BLaER1 treated with 17β-estradiol and CSF1 and Interleukin-3, amounts not matched to agents 10 nM and 100 nM (cell line): ENCODE measurements around the gene MRPL58.
A peak's percentile ranks its signal among the peaks of the same experiment; 100 is the strongest.
"Not testable (repeated sequence)": the region's sequence is repeated elsewhere in the genome, so short reads cannot be mapped to it uniquely, and the experiment has no call there.

Experiments used
- H3K27ac ChIP-seq, 11 experiments: shearing (Covaris generic); formaldehyde crosslinking; 2 replicates each; pipeline ENCODE4 v1.8.1; 2022
- H3K27me3 ChIP-seq, 11 experiments: shearing (Covaris generic); formaldehyde crosslinking; 2 replicates each; pipeline ENCODE4 v1.8.1; 2022
- H3K36me3 ChIP-seq, 11 experiments: shearing (Covaris generic); formaldehyde crosslinking; 2 replicates each; pipeline ENCODE4 v1.8.1; 2022
- H3K4me1 ChIP-seq, 10 experiments: shearing (Covaris generic); formaldehyde crosslinking; 2 replicates each; pipeline ENCODE4 v1.8.1; 2022
- H3K4me2 ChIP-seq, 11 experiments: shearing (Covaris generic); formaldehyde crosslinking; 2 replicates each; pipeline ENCODE4 v1.8.1; 2022
- H3K4me3 ChIP-seq, 10 experiments: shearing (Covaris generic); formaldehyde crosslinking; 2 replicates each; pipeline ENCODE4 v1.8.1; 2022
- H3K9ac ChIP-seq, 11 experiments: shearing (Covaris generic); formaldehyde crosslinking; 2 replicates each; pipeline ENCODE4 v1.8.1; 2022
- H3K9me3 ChIP-seq, 11 experiments: shearing (Covaris generic); formaldehyde crosslinking; replicated peaks in 1 of 11; 2 replicates each; pipeline ENCODE4 v1.8.1; 2022
- H4K20me1 ChIP-seq, 11 experiments: shearing (Covaris generic); formaldehyde crosslinking; 2 replicates each; pipeline ENCODE4 v1.8.1; 2022
- Cebpa-rat ChIP-seq, 11 experiments: shearing (Covaris generic); IDR thresholded peaks; 2 replicates each; pipeline ENCODE4 v1.8.1; 2022

The MRPL58 gene

GRCh38 chr17:75019710-75020109, 7.2 kb downstream of the MRPL58 start:
- no peak overlapping the region for H3K4me3 ChIP-seq
- peaks cover 7 to 29% (median 21%) of the 10 kb centered on the region in 11 experiments for H3K9me3 ChIP-seq
- H3K36me3 ChIP-seq, result peaks cover 44 to 94% (median 75%) of the 10 kb centered on the region in 11 experiments
- H3K27me3 ChIP-seq, result no peaks in the 10 kb centered on the region
- no peak overlapping the region for H3K4me2 ChIP-seq
- H3K4me1 ChIP-seq, result peaks cover under 1 to 12% (median 7%) of the 10 kb centered on the region in 10 experiments; a peak in 19 of 20 replicates
- no peak overlapping the region for H3K9ac ChIP-seq
- TF ChIP-seq Cebpa-rat (IDR thresholded peaks at IDR 0.05), result no peak
- peaks cover 0 to 11% (median 0%) of the 10 kb centered on the region in 11 experiments; a peak in 6 of 22 replicates for H4K20me1 ChIP-seq
- H3K27ac ChIP-seq, result no peak overlapping the region

DNA sequence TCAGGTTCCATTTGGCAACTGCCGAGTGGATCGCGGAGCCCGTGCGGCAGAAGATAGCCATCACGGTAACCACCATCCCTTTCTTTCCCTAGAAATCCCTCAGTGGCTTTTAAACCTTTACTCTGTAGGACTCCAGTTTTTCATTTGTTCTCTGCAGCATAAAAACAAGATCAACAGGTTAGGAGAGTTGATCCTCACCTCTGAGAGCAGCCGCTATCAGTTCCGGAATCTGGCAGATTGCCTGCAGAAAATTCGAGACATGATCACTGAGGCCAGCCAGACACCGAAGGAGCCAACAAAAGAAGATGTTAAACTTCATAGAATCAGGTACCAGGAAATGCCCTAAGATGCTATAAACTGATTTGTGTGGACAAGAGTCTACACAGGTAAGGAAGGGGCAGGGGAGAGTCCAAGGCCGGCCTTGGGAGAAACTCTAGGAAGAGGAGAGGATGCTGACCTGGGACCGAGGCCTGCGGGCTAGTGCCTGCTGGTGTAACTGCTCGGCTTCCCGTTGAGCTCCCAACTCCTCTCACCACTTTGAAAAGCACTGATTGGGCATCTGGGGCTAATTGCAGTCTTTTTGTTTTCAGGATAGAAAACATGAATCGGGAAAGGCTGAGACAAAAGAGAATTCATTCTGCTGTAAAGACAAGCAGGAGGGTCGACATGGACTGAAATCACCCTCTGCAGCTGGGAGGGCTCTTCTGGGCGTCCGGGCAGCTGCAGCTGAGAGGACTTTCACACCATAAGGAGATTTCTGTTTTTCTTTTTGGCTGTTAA, 8.1 kb downstream of the MRPL58 start:
- Histone ChIP-seq H3K9me3 (peaks cover 15 to 38% (median 26%) of the 10 kb centered on the region in 11 experiments), H3K36me3 (peaks cover 44 to 89% (median 73%) of the 10 kb centered on the region in 11 experiments), H3K27me3 (no peaks in the 10 kb centered on the region), H3K4me2 (no peak overlapping the region), H3K4me1 (peaks cover 8 to 18% (median 15%) of the 10 kb centered on the region in 10 experiments), H3K4me3 (no peak overlapping the region), H4K20me1 (peaks cover 0 to 11% (median 0%) of the 10 kb centered on the region in 11 experiments; a peak in 6 of 22 replicates), H3K27ac (no peak overlapping the region), H3K9ac (no peak overlapping the region)
- TF ChIP-seq Cebpa-rat (IDR thresholded peaks at IDR 0.05), result no peak

GRCh38 chr17:75024686-75025397, 12.4 kb downstream of the MRPL58 start:
- Histone ChIP-seq H4K20me1 (no peaks in the 10 kb centered on the region), H3K36me3 (peaks cover 30 to 48% (median 40%) of the 10 kb centered on the region in 11 experiments), H3K27me3 (no peaks in the 10 kb centered on the region), H3K9ac (no peak overlapping the region), H3K4me3 (peak overlapping the region in 6 of 10 experiments; percentile 12 to 39 (median 19); a peak in 6 of 20 replicates), H3K4me1 (peaks cover 20 to 30% (median 24%) of the 10 kb centered on the region in 10 experiments), H3K9me3 (peaks cover 50 to 81% (median 67%) of the 10 kb centered on the region in 11 experiments), H3K27ac (peak overlapping the region in 6 of 11 experiments; percentile 9 to 51 (median 43); a peak in 9 of 22 replicates), H3K4me2 (peak overlapping the region; percentile 61 to 81 (median 75))
- no peak for TF ChIP-seq Cebpa-rat (IDR thresholded peaks at IDR 0.05)

DNA sequence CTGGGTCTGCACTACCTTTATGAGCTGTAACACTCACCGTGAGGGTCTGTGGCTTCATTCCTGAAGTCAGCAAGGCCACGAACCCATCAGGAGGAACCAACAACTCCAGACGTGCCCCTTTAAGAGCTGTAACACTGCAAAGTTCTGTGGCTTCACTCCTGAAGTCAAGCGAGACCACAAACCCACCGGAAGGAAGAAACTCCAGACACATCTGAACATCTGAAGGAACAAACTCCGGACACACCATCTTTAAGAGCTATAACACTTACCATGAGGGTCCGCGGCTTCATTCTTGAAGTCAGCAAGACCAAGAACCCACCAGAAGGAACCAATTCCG, 12.9 kb downstream of the MRPL58 start:
- Histone ChIP-seq H3K9me3 (peaks cover 55 to 86% (median 72%) of the 10 kb centered on the region in 11 experiments), H3K36me3 (peaks cover 25 to 43% (median 35%) of the 10 kb centered on the region in 11 experiments), H3K27ac (peak overlapping the region in 8 of 11 experiments; percentile 32 to 58 (median 46); a peak in 16 of 22 replicates), H3K4me1 (peaks cover 20 to 30% (median 24%) of the 10 kb centered on the region in 10 experiments), H3K4me3 (peak overlapping the region in 5 of 10 experiments; percentile 12 to 39 (median 16); a peak in 5 of 20 replicates), H3K4me2 (peak overlapping the region; percentile 61 to 81 (median 75))
- not testable (repeated sequence) for H3K9ac ChIP-seq, H4K20me1 ChIP-seq, H3K27me3 ChIP-seq

- H3K27me3 ChIP-seq, H3K27ac ChIP-seq, H3K9ac ChIP-seq, H4K20me1 ChIP-seq: not testable (repeated sequence)
- peaks cover 67 to 99% (median 84%) of the 10 kb centered on the region in 11 experiments for H3K9me3 ChIP-seq
- peaks cover 20 to 30% (median 24%) of the 10 kb centered on the region in 10 experiments for H3K4me1 ChIP-seq
- peak overlapping the region in 1 of 10 experiments; percentile 39; a peak in 3 of 20 replicates for H3K4me3 ChIP-seq
- peaks cover 12 to 30% (median 22%) of the 10 kb centered on the region in 11 experiments for H3K36me3 ChIP-seq
- H3K4me2 ChIP-seq, result peak overlapping the region in 5 of 11 experiments; percentile 40 to 77 (median 70); a peak in 4 of 22 replicates
Measured at GRCh38 chr17:75026650-75027049, 14.2 kb downstream of the MRPL58 start.

GRCh38 chr17:75030161-75030560, 17.7 kb downstream of the MRPL58 start:
- Histone ChIP-seq H3K9ac (no peak overlapping the region), H3K27me3 (peaks cover 4 to 34% (median 29%) of the 10 kb centered on the region in 11 experiments; a peak in 21 of 22 replicates), H3K9me3 (peaks cover 53 to 67% (median 59%) of the 10 kb centered on the region in 11 experiments), H3K36me3 (peaks cover 0 to 4% (median 0%) of the 10 kb centered on the region in 11 experiments; a peak in 1 of 22 replicates), H3K4me2 (no peak overlapping the region), H3K27ac (no peak overlapping the region), H3K4me1 (peaks cover 27 to 47% (median 37%) of the 10 kb centered on the region in 10 experiments), H3K4me3 (peak overlapping the region in 1 of 10 experiments; percentile 1; a peak in 1 of 20 replicates), H4K20me1 (peaks cover 0 to 5% (median 0%) of the 10 kb centered on the region in 11 experiments; a peak in 1 of 22 replicates)
- no peak for TF ChIP-seq Cebpa-rat (IDR thresholded peaks at IDR 0.05)

- Histone ChIP-seq H3K27ac (no peak overlapping the region), H4K20me1 (peaks cover 0 to 5% (median 0%) of the 10 kb centered on the region in 11 experiments; a peak in 2 of 22 replicates), H3K36me3 (peaks cover 0 to 7% (median 0%) of the 10 kb centered on the region in 11 experiments; a peak in 3 of 22 replicates), H3K4me3 (no peak overlapping the region), H3K4me2 (peak overlapping the region; percentile 24 to 95 (median 83); a peak in 19 of 22 replicates), H3K9ac (no peak overlapping the region), H3K4me1 (peaks cover 17 to 47% (median 31%) of the 10 kb centered on the region in 10 experiments), H3K9me3 (peaks cover 42 to 50% (median 44%) of the 10 kb centered on the region in 11 experiments), H3K27me3 (peaks cover 4 to 36% (median 34%) of the 10 kb centered on the region in 11 experiments; a peak in 21 of 22 replicates)
- TF ChIP-seq Cebpa-rat (IDR thresholded peaks at IDR 0.05), result no peak
Measured at GRCh38 chr17:75031972-75032719, 19.7 kb downstream of the MRPL58 start.

DNA sequence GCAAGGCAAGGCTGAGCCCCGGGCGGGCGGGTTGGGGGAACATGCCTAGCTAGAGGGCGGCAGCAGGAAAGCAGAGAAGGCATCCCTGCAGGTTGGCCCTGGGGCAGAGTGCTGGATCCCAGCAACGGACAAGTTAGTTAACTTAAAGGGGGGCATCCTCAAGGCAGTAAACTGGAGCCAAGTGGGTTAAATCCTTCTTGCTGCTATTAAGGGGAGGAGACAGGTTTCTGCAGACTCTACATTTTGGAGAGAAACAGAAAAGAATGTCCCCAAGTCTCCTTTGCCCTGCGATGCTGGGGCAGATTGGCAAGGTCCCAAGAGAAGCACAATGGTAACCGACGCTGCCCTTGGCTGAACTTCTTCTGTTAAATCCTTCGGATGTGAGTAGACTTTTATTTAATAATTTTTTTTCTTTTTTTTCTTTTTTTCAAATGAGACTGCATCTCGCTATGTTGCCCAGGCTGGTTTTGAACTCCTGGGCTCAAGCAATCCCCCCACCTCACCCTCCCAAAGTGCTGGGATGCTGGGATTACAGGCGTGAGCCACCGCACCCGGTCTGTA, 20.3 kb downstream of the MRPL58 start:
- Histone ChIP-seq H3K27ac (no peak overlapping the region), H3K36me3 (peaks cover 0 to 11% (median 3%) of the 10 kb centered on the region in 11 experiments; a peak in 5 of 22 replicates), H4K20me1 (peaks cover 0 to 5% (median 0%) of the 10 kb centered on the region in 11 experiments; a peak in 2 of 22 replicates), H3K4me3 (peak overlapping the region in 8 of 10 experiments; percentile 14 to 80 (median 73); a peak in 12 of 20 replicates), H3K9ac (peak overlapping the region in 4 of 11 experiments; percentile 84 to 87 (median 86); a peak in 4 of 22 replicates), H3K4me2 (peak overlapping the region; percentile 79 to 95 (median 91)), H3K9me3 (peaks cover 35 to 44% (median 37%) of the 10 kb centered on the region in 11 experiments), H3K4me1 (peaks cover 17 to 47% (median 32%) of the 10 kb centered on the region in 10 experiments), H3K27me3 (peaks cover 4 to 36% (median 34%) of the 10 kb centered on the region in 11 experiments; a peak in 21 of 22 replicates)
- TF ChIP-seq Cebpa-rat (IDR thresholded peaks at IDR 0.05), result no peak
